HG03135 (cell line): Measurements from ENCODE around the gene ARHGAP9.
"Not testable (repeated sequence)": the region's sequence is repeated elsewhere in the genome, so short reads cannot be mapped to it uniquely, and the experiment has no call there.

Experiments used
- ATAC-seq: cut with Tn5 transposase; IDR thresholded peaks from one replicate; pipeline ENCODE4 v1.9.1; 2021; ENCODE audit warnings: mild to moderate bottlenecking, moderate library complexity; ENCODE audit not compliant: unreplicated experiment

ARHGAP9 gene

GRCh38 chr12:57459055-57459749, 20.5 kb downstream of the ARHGAP9 start:
- ATAC-seq, result peak; percentile 60

- ATAC-seq, result no peak
Measured at GRCh38 chr12:57458665-57459054, 21.0 kb downstream of the ARHGAP9 start.

GRCh38 chr12:57456737-57457490, 22.8 kb downstream of the ARHGAP9 start:
- no peak for ATAC-seq

- ATAC-seq, result no peak
Measured at GRCh38 chr12:57456145-57456700, 23.4 kb downstream of the ARHGAP9 start.

- no peak for ATAC-seq
Measured at GRCh38 chr12:57455374-57456144, 24.1 kb downstream of the ARHGAP9 start.

GRCh38 chr12:57454566-57455373, 24.9 kb downstream of the ARHGAP9 start, which contains the start of gene INHBE:
Gene INHBE, plus strand, starts transcription at chr12:57455307. Its CDS starts 230 bp downstream, at chr12:57455537.
- no peak for ATAC-seq

- ATAC-seq, result no peak
Measured at GRCh38 chr12:57454213-57454565, 25.5 kb downstream of the ARHGAP9 start.

- peak; percentile 48 for ATAC-seq
Measured at GRCh38 chr12:57452937-57453509, 26.6 kb downstream of the ARHGAP9 start.

- no peak for ATAC-seq
Measured at GRCh38 chr12:57452181-57452936, 27.3 kb downstream of the ARHGAP9 start.

- ATAC-seq, result no peak
Measured at GRCh38 chr12:57451233-57451778, 28.4 kb downstream of the ARHGAP9 start.

- no peak for ATAC-seq
Measured at GRCh38 chr12:57450057-57450456, 29.6 kb downstream of the ARHGAP9 start.

- no peak for ATAC-seq
Measured at GRCh38 chr12:57449375-57449774, 30.3 kb downstream of the ARHGAP9 start.

GRCh38 chr12:57448669-57449068, 31.0 kb downstream of the ARHGAP9 start:
- no peak for ATAC-seq

- ATAC-seq, result no peak
Measured at GRCh38 chr12:57446292-57446960, 33.2 kb downstream of the ARHGAP9 start.

GRCh38 chr12:57444744-57445143, 34.9 kb downstream of the ARHGAP9 start:
- ATAC-seq, result no peak

GRCh38 chr12:57444337-57444736, 35.3 kb downstream of the ARHGAP9 start:
- not testable (repeated sequence) for ATAC-seq

GRCh38 chr12:57441846-57442427, 37.7 kb downstream of the ARHGAP9 start:
- ATAC-seq, result no peak

- not testable (repeated sequence) for ATAC-seq
Measured at GRCh38 chr12:57441393-57441792, 38.3 kb downstream of the ARHGAP9 start.
